ENCODE results near the gene SBNO2. TPM values are rescaled to one million over a fixed set of nuclear protein-coding genes. Genes with fewer than 3 reads are reported as not detected.

SBNO2 gene
- total RNA-seq, 1 donor from 2014 or later = 3.3 TPM

DNA sequence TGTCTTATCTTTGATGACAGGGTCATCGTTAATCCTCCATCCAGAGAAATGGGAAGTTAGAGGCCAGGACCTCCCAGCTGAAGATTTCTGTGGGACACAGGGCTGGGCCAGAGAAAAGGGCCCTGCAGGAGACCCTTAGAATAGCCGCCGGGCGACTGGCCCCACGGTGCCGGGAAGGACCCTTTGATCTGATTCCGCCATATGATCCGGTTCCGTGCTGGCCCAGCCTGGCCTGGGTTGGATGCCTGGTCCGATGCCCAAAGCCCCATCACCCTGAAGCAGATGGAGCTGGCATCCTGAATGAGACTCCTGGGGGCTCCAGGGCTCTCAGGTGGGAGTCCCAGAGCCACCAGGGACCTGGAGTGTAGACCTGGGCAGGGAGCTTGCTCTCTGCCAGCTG lies 25.5 kb upstream of the SBNO2 start:
- H4K20me1 ChIP-seq (ENCODE audit: low read depth) = no peaks in the 10 kb centered on the region
- H3K36me3 ChIP-seq = no peaks in the 10 kb centered on the region
- TF ChIP-seq, protein P1, sequence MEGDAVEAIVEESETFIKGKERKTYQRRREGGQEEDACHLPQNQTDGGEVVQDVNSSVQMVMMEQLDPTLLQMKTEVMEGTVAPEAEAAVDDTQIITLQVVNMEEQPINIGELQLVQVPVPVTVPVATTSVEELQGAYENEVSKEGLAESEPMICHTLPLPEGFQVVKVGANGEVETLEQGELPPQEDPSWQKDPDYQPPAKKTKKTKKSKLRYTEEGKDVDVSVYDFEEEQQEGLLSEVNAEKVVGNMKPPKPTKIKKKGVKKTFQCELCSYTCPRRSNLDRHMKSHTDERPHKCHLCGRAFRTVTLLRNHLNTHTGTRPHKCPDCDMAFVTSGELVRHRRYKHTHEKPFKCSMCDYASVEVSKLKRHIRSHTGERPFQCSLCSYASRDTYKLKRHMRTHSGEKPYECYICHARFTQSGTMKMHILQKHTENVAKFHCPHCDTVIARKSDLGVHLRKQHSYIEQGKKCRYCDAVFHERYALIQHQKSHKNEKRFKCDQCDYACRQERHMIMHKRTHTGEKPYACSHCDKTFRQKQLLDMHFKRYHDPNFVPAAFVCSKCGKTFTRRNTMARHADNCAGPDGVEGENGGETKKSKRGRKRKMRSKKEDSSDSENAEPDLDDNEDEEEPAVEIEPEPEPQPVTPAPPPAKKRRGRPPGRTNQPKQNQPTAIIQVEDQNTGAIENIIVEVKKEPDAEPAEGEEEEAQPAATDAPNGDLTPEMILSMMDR (IDR thresholded peaks at IDR 0.05) = no peak
- TF ChIP-seq EZH2phosphoT487 (IDR thresholded peaks at IDR 0.05) (no peak), EZH2 (IDR thresholded peaks at IDR 0.05) (no peak)
- H3K9ac ChIP-seq = no peak overlapping the region
- DNase-seq (ENCODE audit: low spot score) = no peak
- H3K4me1 ChIP-seq = no peaks in the 10 kb centered on the region
- no peaks in the 10 kb centered on the region for H3K27me3 ChIP-seq
- H3K27ac Mint-ChIP-seq = no peak overlapping the region
- no peak overlapping the region for H3K27ac ChIP-seq
- H3K4me3 Mint-ChIP-seq = no peak overlapping the region
- peaks cover 8% of the 10 kb centered on the region for H3K4me1 Mint-ChIP-seq
- H3K9me3 ChIP-seq (ENCODE audit: low read depth) = no peaks in the 10 kb centered on the region
- H3K4me3 ChIP-seq = no peak overlapping the region
- peaks cover 2% of the 10 kb centered on the region for H3K27me3 Mint-ChIP-seq (ENCODE audit: insufficient read depth, low read depth)
- no peak overlapping the region for H3K4me2 ChIP-seq
- no peaks in the 10 kb centered on the region for H3K79me2 ChIP-seq (ENCODE audit: low read depth)
- no peaks in the 10 kb centered on the region for H3K9me3 Mint-ChIP-seq
- H2AFZ ChIP-seq (replicated peaks) = no peak overlapping the region
- no peaks in the 10 kb centered on the region for H3K36me3 Mint-ChIP-seq
- H3F3A ChIP-seq (ENCODE audit: low read depth) = peaks cover 4% of the 10 kb centered on the region

DNA sequence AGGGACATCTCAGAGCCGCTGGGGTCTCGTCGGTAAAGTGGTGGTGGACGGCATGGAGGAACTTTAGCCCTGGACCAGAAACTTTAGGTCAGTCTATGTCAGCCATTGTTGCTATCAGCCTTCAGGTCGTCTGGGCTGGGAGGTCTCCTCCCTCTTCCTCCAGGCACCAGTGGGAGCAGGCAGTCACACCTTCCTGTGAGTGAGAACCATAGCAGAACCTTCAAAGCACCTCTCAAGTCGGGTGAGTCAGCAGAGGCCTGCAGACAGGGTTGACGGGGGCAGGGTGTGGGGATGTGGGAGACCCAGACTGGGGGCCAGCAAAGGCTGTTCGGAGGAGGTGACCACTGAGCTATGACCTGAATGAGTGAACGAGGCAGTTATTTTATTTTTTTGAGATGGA lies 15.4 kb upstream of the SBNO2 start:
- Mint-ChIP-seq H3K36me3 (no peaks in the 10 kb centered on the region), H3K27ac (peak overlapping the region; percentile 46), H3K27me3 (ENCODE audit: insufficient read depth, low read depth) (no peaks in the 10 kb centered on the region), H3K4me1 (peaks cover 9% of the 10 kb centered on the region), H3K9me3 (no peaks in the 10 kb centered on the region), H3K4me3 (no peak overlapping the region)
- H3K27me3 ChIP-seq = no peaks in the 10 kb centered on the region
- no peaks in the 10 kb centered on the region for H3K4me1 ChIP-seq
- H2AFZ ChIP-seq (replicated peaks) = no peak overlapping the region
- no peaks in the 10 kb centered on the region for H4K20me1 ChIP-seq (ENCODE audit: low read depth)
- no peaks in the 10 kb centered on the region for H3K36me3 ChIP-seq
- H3K79me2 ChIP-seq (ENCODE audit: low read depth) = no peaks in the 10 kb centered on the region
- H3K9ac ChIP-seq = no peak overlapping the region
- no peak overlapping the region for H3K27ac ChIP-seq
- TF ChIP-seq EZH2 (IDR thresholded peaks at IDR 0.05) (no peak), EZH2phosphoT487 (IDR thresholded peaks at IDR 0.05) (no peak)
- H3K4me2 ChIP-seq = no peak overlapping the region
- peaks cover 20% of the 10 kb centered on the region for H3F3A ChIP-seq (ENCODE audit: low read depth)
- peak; percentile 2 for DNase-seq (ENCODE audit: low spot score)
- H3K9me3 ChIP-seq (ENCODE audit: low read depth) = no peaks in the 10 kb centered on the region
- H3K4me3 ChIP-seq = no peak overlapping the region

DNA sequence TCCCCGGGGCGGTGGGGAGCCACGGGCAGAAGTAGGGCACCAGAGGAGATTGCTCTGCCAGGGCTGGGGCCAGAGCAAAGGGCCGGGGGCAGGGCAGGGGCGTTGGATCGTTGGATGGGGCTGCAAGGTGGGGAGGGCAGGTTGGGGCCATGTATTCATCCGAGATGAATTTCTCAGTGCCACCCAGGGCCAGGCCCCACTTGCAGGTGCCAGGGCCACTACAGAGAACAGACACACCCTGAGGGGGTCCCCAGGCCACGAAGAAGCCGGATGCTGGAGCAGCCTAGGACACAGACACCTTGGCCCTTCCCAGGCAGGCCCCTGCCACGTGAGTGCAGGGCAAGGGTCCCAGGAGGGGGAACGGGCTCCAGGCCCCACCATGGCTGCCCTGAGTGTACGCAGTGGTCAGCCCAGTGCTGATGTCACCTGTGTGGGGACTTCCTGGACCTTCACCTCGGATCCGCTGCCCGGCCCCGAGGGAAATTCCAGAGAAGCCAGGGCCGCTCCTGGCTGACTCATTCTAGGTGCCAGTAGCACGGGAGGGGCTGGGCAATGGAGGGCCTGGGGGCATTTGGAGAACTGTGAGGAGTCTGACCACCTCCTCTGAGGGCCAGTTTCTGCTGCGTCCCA lies 9.6 kb upstream of the SBNO2 start:
- Histone ChIP-seq H3K4me1 (peaks cover 6% of the 10 kb centered on the region), H3K4me2 (no peak overlapping the region), H2AFZ (replicated peaks) (no peak overlapping the region), H3K27ac (no peak overlapping the region), H3K9ac (no peak overlapping the region), H3K27me3 (no peaks in the 10 kb centered on the region), H3K36me3 (no peaks in the 10 kb centered on the region), H3K9me3 (ENCODE audit: low read depth) (no peaks in the 10 kb centered on the region), H3K79me2 (ENCODE audit: low read depth) (no peaks in the 10 kb centered on the region), H4K20me1 (ENCODE audit: low read depth) (no peaks in the 10 kb centered on the region), H3F3A (ENCODE audit: low read depth) (peaks cover under 1% of the 10 kb centered on the region), H3K4me3 (no peak overlapping the region)
- peaks cover 4% of the 10 kb centered on the region for H3K4me1 Mint-ChIP-seq
- H3K36me3 Mint-ChIP-seq = no peaks in the 10 kb centered on the region
- no peak for DNase-seq (ENCODE audit: low spot score)
- no peak overlapping the region for H3K4me3 Mint-ChIP-seq
- TF ChIP-seq, protein P1 (IDR thresholded peaks at IDR 0.05) = no peak
- TF ChIP-seq EZH2phosphoT487 (IDR thresholded peaks at IDR 0.05) (no peak), EZH2 (IDR thresholded peaks at IDR 0.05) (no peak)
- no peaks in the 10 kb centered on the region for H3K9me3 Mint-ChIP-seq
- H3K27ac Mint-ChIP-seq = no peak overlapping the region
- peaks cover 16% of the 10 kb centered on the region for H3K27me3 Mint-ChIP-seq (ENCODE audit: insufficient read depth, low read depth)

DNA sequence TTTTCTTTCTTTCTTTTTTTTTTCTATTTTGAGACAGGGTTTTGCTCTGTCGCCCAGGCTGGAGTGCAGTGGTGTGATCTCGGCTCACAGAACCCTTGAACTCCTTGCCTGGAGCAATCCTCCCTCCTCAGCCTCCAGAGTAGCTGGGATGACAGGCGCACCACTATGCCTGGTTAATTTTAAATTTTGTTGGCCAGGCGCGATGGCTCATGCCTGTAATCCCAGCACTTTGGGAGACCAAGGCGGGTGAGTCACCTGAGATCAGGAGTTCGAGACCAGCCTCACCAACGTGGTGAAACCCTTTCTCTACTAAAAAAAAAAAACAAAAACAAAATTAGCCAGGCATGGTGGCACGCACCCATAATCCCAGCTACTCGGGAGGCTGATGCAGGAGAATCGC lies 8.7 kb upstream of the SBNO2 start:
- TF ChIP-seq, protein P1 (IDR thresholded peaks at IDR 0.05) = no peak
- no peak for TF ChIP-seq EZH2phosphoT487 (IDR thresholded peaks at IDR 0.05)
- no peak for TF ChIP-seq EZH2 (IDR thresholded peaks at IDR 0.05)
- Histone ChIP-seq H3K27ac (no peak overlapping the region), H2AFZ (replicated peaks) (no peak overlapping the region), H3K9ac (no peak overlapping the region), H3K79me2 (ENCODE audit: low read depth) (no peaks in the 10 kb centered on the region), H3K9me3 (ENCODE audit: low read depth) (no peaks in the 10 kb centered on the region), H3K4me1 (peaks cover 6% of the 10 kb centered on the region), H3K36me3 (no peaks in the 10 kb centered on the region), H3F3A (ENCODE audit: low read depth) (no peaks in the 10 kb centered on the region), H4K20me1 (ENCODE audit: low read depth) (no peaks in the 10 kb centered on the region), H3K4me3 (no peak overlapping the region), H3K4me2 (no peak overlapping the region), H3K27me3 (no peaks in the 10 kb centered on the region)
- Mint-ChIP-seq H3K4me1 (peaks cover 4% of the 10 kb centered on the region), H3K9me3 (no peaks in the 10 kb centered on the region), H3K36me3 (no peaks in the 10 kb centered on the region), H3K4me3 (no peak overlapping the region), H3K27ac (no peak overlapping the region), H3K27me3 (ENCODE audit: insufficient read depth, low read depth) (peaks cover 17% of the 10 kb centered on the region)
- no peak for DNase-seq (ENCODE audit: low spot score)

All from neural progenitor cell (in vitro differentiated cells).